GM19324 (cell line): Measurements from ENCODE around the gene FCHO2.
A peak's percentile ranks its signal among the peaks of the same experiment; 100 is the strongest.
"Not testable (repeated sequence)": the region's sequence is repeated elsewhere in the genome, so short reads cannot be mapped to it uniquely, and the experiment has no call there.

Source experiments
- ATAC-seq: cut with Tn5 transposase; IDR thresholded peaks from one replicate; pipeline ENCODE4 v1.9.1; 2021; ENCODE audit warnings: mild to moderate bottlenecking, moderate library complexity; ENCODE audit not compliant: unreplicated experiment, low FRiP score

The FCHO2 gene

DNA sequence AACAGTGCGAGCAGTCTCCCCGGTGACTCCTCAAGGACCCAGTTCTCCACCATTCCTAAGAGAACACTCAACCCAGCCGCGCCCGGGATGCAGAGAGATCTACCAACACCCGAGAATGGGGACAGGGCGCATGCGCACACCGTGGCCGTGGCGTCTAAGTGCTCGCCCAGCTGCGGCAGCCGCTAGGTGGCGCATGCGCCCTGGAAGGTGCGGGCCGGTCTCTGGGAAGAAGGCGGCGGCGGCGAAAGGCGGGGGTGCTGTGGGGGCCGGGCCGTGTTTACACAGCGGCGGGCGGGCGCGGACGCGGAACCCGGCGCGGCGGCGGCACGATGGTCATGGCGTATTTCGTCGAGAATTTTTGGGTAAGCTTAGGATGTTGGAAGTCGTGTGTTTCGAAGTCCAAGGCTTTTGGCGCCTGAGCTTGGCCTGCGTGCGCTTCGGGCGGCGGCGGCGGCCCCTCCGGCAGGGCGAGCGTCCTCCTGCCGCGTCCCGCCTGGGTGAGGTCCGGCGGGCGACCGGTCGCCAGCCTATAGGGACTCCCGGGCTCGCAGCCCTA, at the start of gene FCHO2:
TSS of gene FCHO2 (plus strand) at position 274 of the 556 bp plus-strand sequence. CDS start at position 330, 56 bp downstream.
- peak; percentile 95 for ATAC-seq

DNA sequence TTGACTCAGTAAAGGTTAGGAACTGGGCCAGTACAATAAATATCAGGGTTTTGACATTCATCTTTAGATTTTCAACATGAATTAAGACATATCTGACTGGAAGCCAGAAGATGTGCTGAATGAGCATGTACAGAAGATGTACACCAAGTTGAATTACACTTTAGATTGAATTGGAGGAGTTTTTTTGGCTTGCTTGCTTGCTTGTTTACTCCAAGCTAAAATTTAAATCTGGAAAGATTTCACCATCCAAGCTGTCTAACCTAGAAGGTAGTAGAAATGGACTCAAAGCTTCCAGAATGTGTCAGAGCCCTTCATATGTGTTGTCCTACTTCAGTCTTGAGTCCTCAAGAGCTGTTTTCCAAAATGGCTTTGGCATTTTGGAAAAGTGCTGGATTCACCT, 49.0 kb upstream of the FCHO2 start:
- ATAC-seq, result no peak

- no peak for ATAC-seq
Observed at GRCh38 chr5:72908664-72909063, 47.2 kb upstream of the FCHO2 start.

- ATAC-seq, result no peak
Observed at GRCh38 chr5:72917371-72917776, 38.5 kb upstream of the FCHO2 start.

DNA sequence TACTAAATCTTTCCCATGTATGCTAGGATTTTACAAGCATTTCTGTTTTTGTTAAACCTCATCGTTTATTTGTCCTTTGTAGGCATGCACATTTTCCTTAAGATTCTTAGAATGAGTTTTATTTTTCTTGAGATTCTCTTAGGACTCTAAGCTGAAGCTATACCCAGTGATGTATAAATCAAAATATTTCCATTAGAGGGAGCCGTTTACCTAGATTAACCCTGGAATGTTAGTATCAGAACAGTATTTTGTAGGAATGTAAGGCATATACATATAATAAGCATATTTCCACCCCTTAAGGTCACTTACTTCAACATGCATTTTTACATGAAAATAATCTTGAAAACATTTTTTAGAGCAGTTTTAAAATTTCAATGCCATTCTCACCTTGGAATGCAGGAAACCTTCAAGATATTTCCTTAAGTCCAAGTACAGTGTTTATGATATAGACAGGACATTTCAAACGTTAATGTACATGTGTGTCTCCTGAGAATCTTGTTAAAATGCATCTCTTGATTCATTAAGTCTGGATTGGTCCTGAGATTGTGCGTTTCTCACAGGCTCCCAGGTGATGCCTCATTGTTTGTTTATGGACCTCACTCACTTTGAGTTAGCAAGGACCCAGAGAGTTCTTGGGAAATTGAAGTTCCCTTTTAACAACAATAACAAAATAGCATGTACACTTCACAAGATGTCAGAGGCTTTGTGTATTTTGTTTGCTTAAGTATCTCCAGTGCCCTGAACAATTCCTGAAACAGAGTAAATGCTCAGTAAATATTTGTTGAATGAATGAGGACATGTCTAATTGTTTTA, 34.9 kb upstream of the FCHO2 start:
- ATAC-seq, result no peak

- ATAC-seq, result no peak
Observed at GRCh38 chr5:72921886-72922285, 34.0 kb upstream of the FCHO2 start.

DNA sequence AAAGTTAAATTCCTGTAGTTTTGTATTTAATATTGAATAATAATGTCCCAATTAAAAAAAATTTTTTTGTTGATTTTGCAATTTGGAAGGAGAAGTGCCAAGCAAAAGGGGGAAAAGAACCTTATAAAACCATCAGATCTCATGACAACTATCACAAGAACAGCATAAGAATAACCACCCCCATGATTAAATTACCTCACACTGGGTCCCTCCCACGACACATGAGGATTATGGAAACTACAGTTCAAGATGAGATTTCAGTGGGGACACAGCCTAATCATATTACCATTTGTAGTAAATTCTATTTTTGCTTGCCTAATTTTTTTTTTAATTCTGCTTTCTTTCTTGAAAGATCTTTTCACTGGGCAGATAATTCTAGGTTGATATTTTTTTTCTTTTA, 33.4 kb upstream of the FCHO2 start:
- ATAC-seq, result no peak

GRCh38 chr5:72925336-72926010, 30.4 kb upstream of the FCHO2 start:
- no peak for ATAC-seq

DNA sequence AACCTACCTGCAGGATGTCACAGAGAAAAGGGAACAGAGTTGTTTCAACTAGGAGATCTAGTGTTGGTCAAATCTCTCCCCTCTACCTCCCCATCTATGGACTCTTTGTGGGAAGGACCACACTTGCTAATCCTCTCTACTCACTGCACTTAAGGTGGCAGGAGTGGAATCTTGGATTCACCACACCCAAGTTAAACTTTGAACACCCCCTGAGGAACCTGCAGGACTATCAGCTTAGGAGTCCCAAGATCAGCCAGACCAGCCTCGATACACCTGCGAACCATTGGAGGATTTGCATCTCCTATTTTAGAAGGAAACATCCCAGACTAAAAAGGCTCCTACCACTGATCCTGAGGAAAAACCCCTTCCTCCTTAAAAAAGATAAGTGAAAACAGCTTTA, 23.2 kb upstream of the FCHO2 start:
- not testable (repeated sequence) for ATAC-seq

- not testable (repeated sequence) for ATAC-seq
Observed at GRCh38 chr5:72934953-72935725, 20.7 kb upstream of the FCHO2 start.

GRCh38 chr5:72936893-72937292, 18.9 kb upstream of the FCHO2 start:
- ATAC-seq, result no peak

GRCh38 chr5:72937517-72938061, 18.3 kb upstream of the FCHO2 start:
- ATAC-seq, result no peak

DNA sequence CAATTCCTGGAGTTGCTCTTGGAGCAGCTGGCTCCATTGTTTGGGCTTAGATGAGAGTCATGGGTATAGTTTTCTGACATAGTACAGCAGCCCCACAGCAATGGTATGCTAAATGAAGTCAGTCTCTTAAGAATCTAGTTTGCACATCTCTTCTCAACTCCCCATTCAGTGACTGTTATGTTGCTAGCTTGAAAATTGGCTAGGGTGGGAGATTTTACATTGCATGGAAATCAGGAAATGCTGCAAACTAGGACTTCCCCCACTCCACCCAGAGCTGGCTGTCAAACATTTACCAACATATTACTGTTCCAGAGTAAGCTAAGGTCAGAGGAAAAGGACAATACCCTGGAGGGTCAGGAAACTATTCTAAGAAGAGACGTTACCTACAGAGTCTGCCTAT, 17.6 kb upstream of the FCHO2 start:
- ATAC-seq, result no peak

DNA sequence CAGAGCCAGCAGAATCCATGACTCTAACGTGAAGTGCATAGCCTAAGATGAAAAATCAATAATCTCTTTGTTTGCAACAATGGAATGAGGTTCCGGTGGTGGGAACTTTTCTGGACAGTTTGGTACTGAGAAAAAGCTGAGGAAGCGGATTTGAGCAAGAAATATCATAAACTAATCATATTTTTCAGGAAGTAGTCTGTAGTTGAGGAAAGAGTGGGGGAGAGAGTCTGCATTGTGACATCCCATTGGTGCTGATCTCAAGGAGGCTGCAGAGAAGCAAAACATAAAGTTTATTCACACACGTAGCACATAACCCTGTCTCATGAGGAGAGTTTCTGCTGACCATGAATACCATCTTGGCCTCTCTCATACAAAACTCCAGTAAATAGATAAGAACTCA, 15.8 kb upstream of the FCHO2 start:
- ATAC-seq, result no peak

DNA sequence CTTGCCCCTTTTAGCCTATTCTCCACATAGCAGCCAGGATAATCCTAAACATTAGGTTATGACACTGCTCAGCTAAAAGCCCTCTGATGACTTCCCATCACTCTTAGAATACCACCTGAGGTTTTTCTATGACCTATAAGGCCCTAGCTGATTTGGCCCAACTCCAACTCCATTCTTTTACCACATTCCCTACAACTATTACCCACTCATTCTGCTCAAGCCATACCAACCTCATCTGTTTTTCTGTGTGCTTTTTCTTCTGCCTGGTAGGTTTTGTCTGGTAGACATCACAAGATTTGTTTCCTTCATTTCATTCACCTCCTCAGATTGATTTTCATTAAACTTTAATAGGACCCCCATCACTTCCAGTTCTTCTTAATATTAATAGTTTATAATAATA, 12.5 kb upstream of the FCHO2 start:
- no peak for ATAC-seq

DNA sequence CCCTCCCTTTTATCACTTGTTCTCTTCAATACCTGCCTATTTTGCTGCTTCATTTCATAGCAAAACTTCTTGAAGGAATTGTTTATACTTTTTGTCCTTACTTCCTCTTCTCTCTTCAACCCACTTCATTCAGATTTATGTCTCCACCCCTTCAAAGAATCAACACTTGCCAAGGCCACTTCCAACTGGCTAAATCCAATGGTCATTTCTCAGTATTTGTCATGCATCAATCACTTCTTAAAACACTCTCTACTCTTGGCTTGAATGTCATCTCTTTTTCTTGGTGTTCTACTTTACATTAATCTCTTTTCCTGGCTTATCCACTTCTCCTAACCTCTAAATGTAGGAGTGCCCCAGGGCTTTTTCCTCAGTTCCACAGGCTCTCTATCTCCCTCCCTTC, 8.3 kb upstream of the FCHO2 start:
- no peak for ATAC-seq

DNA sequence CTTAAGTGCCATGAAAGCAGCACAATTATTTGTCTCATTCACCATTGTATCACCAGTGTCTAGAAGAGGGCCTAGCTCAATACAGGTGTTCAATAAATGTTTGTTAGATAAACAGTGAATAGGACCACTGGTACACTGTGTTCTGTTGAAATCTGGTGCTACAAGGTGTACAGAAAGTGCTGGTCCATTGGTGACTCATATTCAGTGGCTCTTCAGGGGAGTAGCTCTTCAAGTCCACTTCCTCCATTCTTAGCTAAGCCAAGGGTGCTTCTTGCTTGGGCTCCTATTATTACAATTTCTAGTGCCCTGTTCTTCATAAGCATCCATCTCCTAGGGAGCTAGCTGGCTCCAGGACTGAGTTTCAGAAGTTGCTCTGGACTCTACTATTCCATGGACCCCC, 6.4 kb upstream of the FCHO2 start:
- no peak for ATAC-seq

DNA sequence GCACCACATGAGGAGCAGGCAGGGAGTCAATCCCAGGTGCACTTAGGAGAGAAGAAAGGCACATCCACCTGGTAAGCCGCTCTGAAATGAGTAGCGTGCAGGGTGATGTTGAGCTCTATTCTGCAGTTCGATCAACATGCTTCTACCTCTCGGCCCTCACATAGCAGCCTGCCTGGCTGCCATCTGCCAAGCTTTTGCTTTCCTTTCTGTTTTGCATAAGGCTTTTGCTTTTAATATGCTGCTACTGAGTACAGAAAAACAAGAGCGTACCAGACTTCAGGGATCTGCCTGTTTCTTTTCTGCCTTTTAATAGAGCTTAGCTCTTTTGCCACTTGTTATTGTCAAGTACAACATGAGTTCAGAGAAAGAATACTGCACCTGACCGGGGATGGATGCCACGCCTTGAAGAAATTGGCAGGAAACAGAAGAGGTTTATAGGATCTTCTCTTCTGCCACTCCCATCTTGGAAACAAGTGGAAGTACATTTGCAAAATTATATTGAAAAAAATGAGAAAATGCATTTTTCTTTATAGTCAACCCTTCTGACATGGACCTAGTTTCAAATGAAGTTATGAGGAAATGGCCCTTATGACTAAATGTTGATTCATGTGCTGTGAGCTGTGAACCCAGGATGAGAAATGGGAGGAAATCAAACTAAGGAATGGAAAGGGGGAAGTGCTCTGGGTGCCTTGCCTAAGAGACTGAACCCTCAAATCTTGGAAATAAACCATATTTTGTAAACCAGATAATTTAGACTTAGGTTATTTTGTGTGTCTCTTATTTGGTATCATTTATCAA, 4.0 kb upstream of the FCHO2 start:
- no peak for ATAC-seq

GRCh38 chr5:72954389-72954788, 1.5 kb upstream of the FCHO2 start:
- ATAC-seq, result no peak
